PC-9 (cell line): ENCODE data around the gene MICALL2.

Experiments used
- CTCF ChIP-seq: fragments of 200-600 bp; sonication (generic); conservative IDR thresholded peaks from 2 replicates; pipeline ENCODE4 v1.6.1; 2017; ENCODE audit warnings: mixed run types, antibody characterized with exemption, mild to moderate bottlenecking, moderate library complexity
- EZH2 ChIP-seq: fragments of 200-600 bp; sonication (generic); IDR thresholded peaks from 2 replicates; pipeline ENCODE4 v1.8.0; 2017; ENCODE audit warnings: antibody characterized with exemption, low read depth

GRCh38 chr7:1442355-1443124 is 16.7 kb downstream of the MICALL2 start:
- TF ChIP-seq CTCF (no peak), EZH2 (no peak)
